GM12878 (cell line): ENCODE data around the gene NOS3. TPM values are rescaled to one million over a fixed set of nuclear protein-coding genes. Genes with fewer than 3 reads are reported as not detected.

ENCODE experiments used
- ATAC-seq: fragments of 200-7000 bp; cut with Tn5 transposase; 3 replicates; pipeline ENCODE4 v1.9.1; 2020; ENCODE audit warnings: mild to moderate bottlenecking, moderate library complexity
- BruUV-seq: library from RNA; stranded (reverse); fragments of 400-500 nt; replicated peaks from 2 replicates; lab custom pipeline; 2021; lab: Mats Ljungman, UMichigan
- CTCF ChIA-PET: fragments of 300-600 bp; sonication (Branson Sonifier 250); formaldehyde crosslinking; extraction: SDS; loops from one replicate; lab custom pipeline; 2021; ENCODE audit warnings: inconsistent platforms; lab: Yijun Ruan, JAX
- POLR2A ChIA-PET: fragments of 350-600 bp; formaldehyde crosslinking; extraction: SDS; loops from one replicate; lab custom pipeline; 2021; ENCODE audit warnings: inconsistent platforms; lab: Charles Lee
- RAD21 ChIA-PET: fragments of 300-600 bp; sonication (Branson Sonifier 250); formaldehyde crosslinking; loops from one replicate; lab custom pipeline; 2023; ENCODE audit warnings: antibody characterized with exemption; ENCODE audit not compliant: unreplicated experiment; lab: Charles Lee
- SMC1A ChIA-PET: fragments of 300-600 bp; sonication (Branson Sonifier 250); formaldehyde crosslinking; loops from one replicate; lab custom pipeline; 2023; ENCODE audit not compliant: unreplicated experiment, uncharacterized antibody; lab: Charles Lee
- DNase-seq: peaks from one replicate; pipeline ENCODE4 v3.0.0-alpha.2; 2011; ENCODE audit warnings: low read depth, low spot score
- FAIRE-seq: peaks from 3 replicates; lab custom pipeline; 2011; peaks lifted over from hg19 to GRCh38; lab: Jason Lieb, UNC
- H2AFZ ChIP-seq: 2 replicates; pipeline ENCODE4 v1.6.0; 2011; ENCODE audit warnings: low read depth, low read length, control low read depth; ENCODE audit not compliant: control insufficient read depth
- H3K27ac ChIP-seq: 2 replicates; pipeline ENCODE4 v1.5.1; 2011; ENCODE audit warnings: control low read depth; ENCODE audit not compliant: control insufficient read depth, insufficient read depth
- H3K27me3 ChIP-seq, 2 experiments: replicated peaks in 1 of 2; 2 replicates each; pipeline versions ENCODE4 v1.6.0 to v1.6.1; 2011; ENCODE audit warnings: low read length in 1 of 2; ENCODE audit not compliant: control insufficient read depth in 2 of 2, insufficient read depth in 2 of 2
- H3K36me3 ChIP-seq, 2 experiments: 2 replicates each; pipeline ENCODE4 v1.5.1; 2011; ENCODE audit warnings: low read length in 1 of 2; ENCODE audit not compliant: control insufficient read depth in 2 of 2, insufficient read depth in 2 of 2
- H3K4me1 ChIP-seq: 2 replicates; pipeline ENCODE4 v1.6.1; 2011; ENCODE audit warnings: mild to moderate bottlenecking, low read length, moderate library complexity, mixed read lengths; ENCODE audit not compliant: control insufficient read depth, insufficient read depth
- H3K4me2 ChIP-seq: 2 replicates; pipeline ENCODE4 v1.6.0; 2011; ENCODE audit warnings: control low read depth; ENCODE audit not compliant: control insufficient read depth, insufficient read depth
- H3K4me3 ChIP-seq: fragments of 200-600 bp; sonication (generic); 2 replicates; pipeline ENCODE4 v1.5.1; 2016
- H3K79me2 ChIP-seq: 2 replicates; pipeline ENCODE4 v1.6.0; 2011; ENCODE audit warnings: low read length; ENCODE audit not compliant: control insufficient read depth, insufficient read depth
- H3K9ac ChIP-seq: 2 replicates; pipeline ENCODE4 v1.8.0; 2011; ENCODE audit warnings: low read length, control low read depth, mixed read lengths; ENCODE audit not compliant: control insufficient read depth, insufficient read depth
- H3K9me3 ChIP-seq: replicated peaks from 3 replicates; pipeline ENCODE4 v1.5.1; 2011; ENCODE audit warnings: mild to moderate bottlenecking, low read length; ENCODE audit not compliant: control insufficient read depth, insufficient read depth
- H4K20me1 ChIP-seq: 2 replicates; pipeline ENCODE4 v1.6.0; 2011; ENCODE audit not compliant: control insufficient read depth, insufficient read depth
- ATF2 ChIP-seq: IDR thresholded peaks from 2 replicates; pipeline ENCODE4 v1.6.1; 2012; ENCODE audit warnings: low read length, inconsistent platforms
- CHD4 ChIP-seq: fragments of 200-600 bp; sonication (generic); IDR thresholded peaks from 2 replicates; pipeline ENCODE4 v1.6.1; 2016; ENCODE audit warnings: mild to moderate bottlenecking
- NFIC ChIP-seq: IDR thresholded peaks from 2 replicates; pipeline ENCODE4 v1.6.1; 2012; ENCODE audit warnings: low read depth, mild to moderate bottlenecking, inconsistent platforms, low read length, moderate library complexity
- NR2C1 ChIP-seq: fragments of 450-650 bp; IDR thresholded peaks from 2 replicates; pipeline ENCODE4 v1.6.1; 2017; ENCODE audit warnings: antibody characterized with exemption, mild to moderate bottlenecking, moderate library complexity
- RAD51 ChIP-seq: fragments of 450-650 bp; IDR thresholded peaks from 2 replicates; pipeline ENCODE4 v1.6.1; 2016; ENCODE audit warnings: moderate library complexity, mild to moderate bottlenecking, inconsistent platforms
- STAT3 ChIP-seq: IDR thresholded peaks from 2 replicates; pipeline ENCODE4 v1.6.1; 2011; ENCODE audit warnings: low read depth, low read length, improper control_type of control experiment
- whole genome bisulfite sequencing: methylation state at CpG from one replicate; pipeline ENCODE4 v1.1.6; 2016; ENCODE audit warnings: low lambda C conversion rate; ENCODE audit not compliant: insufficient replicate concordance, insufficient coverage; ENCODE audit errors: missing lambda C conversion rate; 5-methylcytosine and 5-hydroxymethylcytosine counted together
- in situ Hi-C: fragments of 300-500 bp; cut with MboI; formaldehyde crosslinking; loops from 9 replicates; pipeline ENCODE4 v1.14.3; 2018; ENCODE audit warnings: mixed read lengths
- intact Hi-C: fragments of 100-400 bp; cut with micrococcal nuclease; formaldehyde crosslinking; loops from one replicate; pipeline ENCODE4 v1.14.2; 2022; ENCODE audit not compliant: unreplicated experiment
- polyA plus RNA-seq, 11 experiments: library from polyadenylated mRNA; depleted of rRNA in 4 of 11; unstranded in 6 of 11; stranded (reverse) in 5 of 11; fragments of >200 nt; fragmentation: Nextera tagmentation in 4 of 11; fragmentation: Illumina TruSeq in 1 of 11; extraction: Ambion mirVana in 4 of 11; extraction: Trizol in 1 of 11; gene quantifications; 1 replicate in 1 of 11; 2 replicates in 10 of 11; pipeline versions ENCODE4 v1.2.1 to v1.2.3, GENCODE V29; 2011 to 2016; ENCODE audit warnings: inconsistent platforms in 2 of 11, missing spikeins in 2 of 11, low read depth in 1 of 11
- total RNA-seq, 4 experiments: library from RNA; depleted of rRNA in 3 of 4; stranded (reverse); fragments of >200 nt in 3 of 4; fragmentation: Illumina TruSeq in 1 of 4; extraction: Trizol in 1 of 4; gene quantifications; 2 replicates each; pipeline versions ENCODE4 v1.2.1 to v1.2.3, GENCODE V29; 2013 to 2021
- TF ChIP-seq, protein P1 (sequence below): fragments of 450-650 bp; IDR thresholded peaks from 2 replicates; pipeline ENCODE4 v1.6.1; 2017; ENCODE audit warnings: borderline replicate concordance
- TF ChIP-seq, protein P2 (sequence below): fragments of 450-650 bp; formaldehyde crosslinking; IDR thresholded peaks from 2 replicates; pipeline ENCODE4 v1.4.0; 2020; ENCODE audit warnings: mild to moderate bottlenecking, moderate library complexity
- TF ChIP-seq, protein P3 (sequence below): fragments of 450-650 bp; IDR thresholded peaks from 2 replicates; pipeline ENCODE4 v1.6.1; 2017; ENCODE audit warnings: antibody characterized with exemption, mild to moderate bottlenecking, moderate library complexity

The NOS3 gene
- total and polyA plus RNA-seq, 10 of the 15 experiments (the other 5 are each of a cell fraction or from before 2014, with no cell fraction given): 0.06 to 0.92 (median 0.30) TPM; not detected in 3

GRCh38 chr7:151010307-151011096 lies 19.7 kb downstream of the NOS3 start:
- no peak overlapping the region for H3K4me3 ChIP-seq
- no peaks in the 10 kb centered on the region for H4K20me1 ChIP-seq
- H3K27me3 ChIP-seq: no peaks in the 10 kb centered on the region; a peak in 1 of 4 replicates
- DNase-seq (no peak), ATAC-seq (no peak), FAIRE-seq (no peak)
- CTCF ChIA-PET: interaction anchor here (0.7 to 4.3 kb wide), 9 partner anchors 8 to 305 kb away, joined by 3 to 35 read pairs (median 5); partner anchors contain the start of genes ABCB8 and ATG9B
- POLR2A ChIA-PET: interaction anchor here (0.6 to 1.1 kb wide), 2 partner anchors 51 to 97 kb away, joined by 3 to 6 read pairs; no protein-coding TSS in a partner anchor
- H3K9me3 ChIP-seq: no peaks in the 10 kb centered on the region
- no peak overlapping the region for H3K9ac ChIP-seq
- H3K27ac ChIP-seq: no peak overlapping the region
- TF ChIP-seq, protein P1, sequence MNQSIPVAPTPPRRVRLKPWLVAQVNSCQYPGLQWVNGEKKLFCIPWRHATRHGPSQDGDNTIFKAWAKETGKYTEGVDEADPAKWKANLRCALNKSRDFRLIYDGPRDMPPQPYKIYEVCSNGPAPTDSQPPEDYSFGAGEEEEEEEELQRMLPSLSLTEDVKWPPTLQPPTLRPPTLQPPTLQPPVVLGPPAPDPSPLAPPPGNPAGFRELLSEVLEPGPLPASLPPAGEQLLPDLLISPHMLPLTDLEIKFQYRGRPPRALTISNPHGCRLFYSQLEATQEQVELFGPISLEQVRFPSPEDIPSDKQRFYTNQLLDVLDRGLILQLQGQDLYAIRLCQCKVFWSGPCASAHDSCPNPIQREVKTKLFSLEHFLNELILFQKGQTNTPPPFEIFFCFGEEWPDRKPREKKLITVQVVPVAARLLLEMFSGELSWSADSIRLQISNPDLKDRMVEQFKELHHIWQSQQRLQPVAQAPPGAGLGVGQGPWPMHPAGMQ: no peak
- TF ChIP-seq ATF2 (no peak), NFIC (no peak), RAD51 (no peak), STAT3 (no peak), NR2C1 (no peak), CHD4 (no peak)
- TF ChIP-seq, protein P2, sequence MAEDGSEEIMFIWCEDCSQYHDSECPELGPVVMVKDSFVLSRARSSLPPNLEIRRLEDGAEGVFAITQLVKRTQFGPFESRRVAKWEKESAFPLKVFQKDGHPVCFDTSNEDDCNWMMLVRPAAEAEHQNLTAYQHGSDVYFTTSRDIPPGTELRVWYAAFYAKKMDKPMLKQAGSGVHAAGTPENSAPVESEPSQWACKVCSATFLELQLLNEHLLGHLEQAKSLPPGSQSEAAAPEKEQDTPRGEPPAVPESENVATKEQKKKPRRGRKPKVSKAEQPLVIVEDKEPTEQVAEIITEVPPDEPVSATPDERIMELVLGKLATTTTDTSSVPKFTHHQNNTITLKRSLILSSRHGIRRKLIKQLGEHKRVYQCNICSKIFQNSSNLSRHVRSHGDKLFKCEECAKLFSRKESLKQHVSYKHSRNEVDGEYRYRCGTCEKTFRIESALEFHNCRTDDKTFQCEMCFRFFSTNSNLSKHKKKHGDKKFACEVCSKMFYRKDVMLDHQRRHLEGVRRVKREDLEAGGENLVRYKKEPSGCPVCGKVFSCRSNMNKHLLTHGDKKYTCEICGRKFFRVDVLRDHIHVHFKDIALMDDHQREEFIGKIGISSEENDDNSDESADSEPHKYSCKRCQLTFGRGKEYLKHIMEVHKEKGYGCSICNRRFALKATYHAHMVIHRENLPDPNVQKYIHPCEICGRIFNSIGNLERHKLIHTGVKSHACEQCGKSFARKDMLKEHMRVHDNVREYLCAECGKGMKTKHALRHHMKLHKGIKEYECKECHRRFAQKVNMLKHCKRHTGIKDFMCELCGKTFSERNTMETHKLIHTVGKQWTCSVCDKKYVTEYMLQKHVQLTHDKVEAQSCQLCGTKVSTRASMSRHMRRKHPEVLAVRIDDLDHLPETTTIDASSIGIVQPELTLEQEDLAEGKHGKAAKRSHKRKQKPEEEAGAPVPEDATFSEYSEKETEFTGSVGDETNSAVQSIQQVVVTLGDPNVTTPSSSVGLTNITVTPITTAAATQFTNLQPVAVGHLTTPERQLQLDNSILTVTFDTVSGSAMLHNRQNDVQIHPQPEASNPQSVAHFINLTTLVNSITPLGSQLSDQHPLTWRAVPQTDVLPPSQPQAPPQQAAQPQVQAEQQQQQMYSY (CRISPR knock-in tag): no peak
- TF ChIP-seq, protein P3, sequence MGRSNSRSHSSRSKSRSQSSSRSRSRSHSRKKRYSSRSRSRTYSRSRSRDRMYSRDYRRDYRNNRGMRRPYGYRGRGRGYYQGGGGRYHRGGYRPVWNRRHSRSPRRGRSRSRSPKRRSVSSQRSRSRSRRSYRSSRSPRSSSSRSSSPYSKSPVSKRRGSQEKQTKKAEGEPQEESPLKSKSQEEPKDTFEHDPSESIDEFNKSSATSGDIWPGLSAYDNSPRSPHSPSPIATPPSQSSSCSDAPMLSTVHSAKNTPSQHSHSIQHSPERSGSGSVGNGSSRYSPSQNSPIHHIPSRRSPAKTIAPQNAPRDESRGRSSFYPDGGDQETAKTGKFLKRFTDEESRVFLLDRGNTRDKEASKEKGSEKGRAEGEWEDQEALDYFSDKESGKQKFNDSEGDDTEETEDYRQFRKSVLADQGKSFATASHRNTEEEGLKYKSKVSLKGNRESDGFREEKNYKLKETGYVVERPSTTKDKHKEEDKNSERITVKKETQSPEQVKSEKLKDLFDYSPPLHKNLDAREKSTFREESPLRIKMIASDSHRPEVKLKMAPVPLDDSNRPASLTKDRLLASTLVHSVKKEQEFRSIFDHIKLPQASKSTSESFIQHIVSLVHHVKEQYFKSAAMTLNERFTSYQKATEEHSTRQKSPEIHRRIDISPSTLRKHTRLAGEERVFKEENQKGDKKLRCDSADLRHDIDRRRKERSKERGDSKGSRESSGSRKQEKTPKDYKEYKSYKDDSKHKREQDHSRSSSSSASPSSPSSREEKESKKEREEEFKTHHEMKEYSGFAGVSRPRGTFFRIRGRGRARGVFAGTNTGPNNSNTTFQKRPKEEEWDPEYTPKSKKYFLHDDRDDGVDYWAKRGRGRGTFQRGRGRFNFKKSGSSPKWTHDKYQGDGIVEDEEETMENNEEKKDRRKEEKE: no peak
- H3K4me2 ChIP-seq: no peak overlapping the region
- in situ Hi-C loops: no loop called here
- no peak overlapping the region for H2AFZ ChIP-seq
- BruUV-seq: no TSS peak
- SMC1A ChIA-PET: interaction anchor here (1.1 to 1.4 kb wide), 2 partner anchors 18 to 27 kb away, joined by 4 to 5 read pairs; partner anchors contain the start of gene ABCB8
- intact Hi-C loops: loop anchor here (5.0 kb wide), 1 partner anchor 102 kb away; no protein-coding TSS in a partner anchor
- H3K36me3 ChIP-seq: no peaks in the 10 kb centered on the region
- peaks cover 6% of the 10 kb centered on the region for H3K4me1 ChIP-seq
- H3K79me2 ChIP-seq: no peaks in the 10 kb centered on the region
- WGBS: 13% methylated on average over 18 of the region's 18 CpGs
- RAD21 ChIA-PET: interaction anchor here (1.3 kb wide), 1 partner anchor 18 kb away, joined by 3 read pairs; the partner anchor contains the start of gene ABCB8
